K562 (cell line): Measurements from ENCODE around the gene ENSA. TPM values are rescaled to one million over a fixed set of nuclear protein-coding genes. Genes with fewer than 3 reads are reported as not detected.
A peak's percentile ranks its signal among the peaks of the same experiment; 100 is the strongest.

ENCODE experiments used
- CHD1 ChIP-seq: fragments of 200-600 bp; sonication (generic); IDR thresholded peaks from one replicate; pipeline ENCODE4 v1.6.1; 2012; ENCODE audit warnings: mild to moderate bottlenecking, moderate library complexity, low read length, inconsistent platforms
- E4F1 ChIP-seq: fragments of 250-450 bp; sonication (Bioruptor Pico); IDR thresholded peaks from 2 replicates; pipeline ENCODE4 v1.5.0; 2021; ENCODE audit warnings: mild to moderate bottlenecking, borderline replicate concordance
- ETS2 ChIP-seq: IDR thresholded peaks from 2 replicates; pipeline ENCODE4 v1.6.1; 2016; ENCODE audit warnings: borderline replicate concordance, missing genetic modification characterization, mild to moderate bottlenecking, moderate library complexity, missing compliant biosample characterization; ENCODE audit not compliant: poor library complexity, severe bottlenecking
- HDAC8 ChIP-seq: fragments of 450-650 bp; IDR thresholded peaks from 2 replicates; pipeline ENCODE4 v1.6.1; 2016; ENCODE audit warnings: mild to moderate bottlenecking, missing genetic modification characterization, moderate library complexity, missing compliant biosample characterization
- KLF1 ChIP-seq: fragments of 450-650 bp; IDR thresholded peaks from 2 replicates; pipeline ENCODE4 v1.6.1; 2016; ENCODE audit warnings: missing genetic modification characterization, missing compliant biosample characterization
- MAFF ChIP-seq: IDR thresholded peaks from 2 replicates; pipeline ENCODE4 v1.6.1; 2012; ENCODE audit warnings: low read length, improper control_type of control experiment
- MTA3 ChIP-seq: fragments of 450-650 bp; formaldehyde crosslinking; IDR thresholded peaks from 2 replicates; pipeline ENCODE4 v1.6.1; 2017; ENCODE audit warnings: mild to moderate bottlenecking, borderline replicate concordance
- NR3C1 ChIP-seq: sonication (generic); formaldehyde crosslinking; IDR thresholded peaks from 2 replicates; pipeline ENCODE4 v1.8.1; 2022; ENCODE audit warnings: missing genetic modification reagents
- RNF2 ChIP-seq: sonication (generic); IDR thresholded peaks from 2 replicates; pipeline ENCODE4 v1.6.1; 2016
- XRCC5 ChIP-seq: fragments of 200-400 bp; formaldehyde crosslinking; IDR thresholded peaks from 2 replicates; pipeline ENCODE4 v1.6.1; 2017; ENCODE audit warnings: low read depth, mild to moderate bottlenecking, low read length
- ZMIZ1 ChIP-seq, 2 experiments: fragments of 150-350 bp in 1 of 2; IDR thresholded peaks; 2 replicates each; pipeline ENCODE4 v1.6.1; 2012 to 2016; ENCODE audit warnings: low read depth in 2 of 2, low read length in 2 of 2, mild to moderate bottlenecking in 1 of 2, moderate library complexity in 1 of 2
- ZNF134 ChIP-seq: fragments of 250-450 bp; sonication (Bioruptor Pico); conservative IDR thresholded peaks from 2 replicates; pipeline ENCODE4 v1.4.0; 2020
- ZNF316 ChIP-seq: fragments of 450-650 bp; IDR thresholded peaks from 2 replicates; pipeline ENCODE4 v1.6.1; 2016
- ZNF431 ChIP-seq: sonication (generic); formaldehyde crosslinking; IDR thresholded peaks from 2 replicates; pipeline ENCODE4 v1.8.0; 2022; ENCODE audit warnings: mild to moderate bottlenecking, missing genetic modification reagents
- ZNF764 ChIP-seq: fragments of 250-450 bp; sonication (Bioruptor Pico); IDR thresholded peaks from 2 replicates; pipeline ENCODE4 v1.4.0; 2020; ENCODE audit warnings: low read depth, mild to moderate bottlenecking, moderate library complexity
- ZSCAN29 ChIP-seq: fragments of 450-650 bp; IDR thresholded peaks from 2 replicates; pipeline ENCODE4 v1.6.1; 2017
- polyA plus RNA-seq, 8 experiments: library from polyadenylated mRNA; depleted of rRNA in 4 of 8; stranded (reverse) in 5 of 8; unstranded in 3 of 8; fragments of >200 nt; fragmentation: Nextera tagmentation in 2 of 8; fragmentation: Illumina TruSeq in 1 of 8; extraction: Ambion mirVana in 2 of 8; extraction: Trizol in 1 of 8; gene quantifications; 2 replicates each; pipeline versions ENCODE4 v1.2.1 to v1.2.3, GENCODE V29; 2011 to 2014; ENCODE audit warnings: inconsistent platforms in 1 of 8, missing spikeins in 1 of 8
- total RNA-seq, 7 experiments: library from RNA; depleted of rRNA in 6 of 7; stranded (reverse); fragments of >200 nt in 6 of 7; fragmentation: Illumina TruSeq in 2 of 7; extraction: Trizol in 2 of 7; gene quantifications; 2 replicates each; pipeline versions ENCODE4 v1.2.1 to v1.2.3, GENCODE V29; 2011 to 2021; ENCODE audit warnings: low replicate concordance in 1 of 7
- TF ChIP-seq, protein P1 (sequence below), 2 experiments: fragments of 450-650 bp; IDR thresholded peaks; 2 replicates each; pipeline ENCODE4 v1.6.1; 2018; ENCODE audit warnings: mild to moderate bottlenecking in 2 of 2, low read depth in 1 of 2; ENCODE audit not compliant: partially characterized antibody in 2 of 2
- TF ChIP-seq, protein P2 (sequence below): fragments of 450-650 bp; IDR thresholded peaks from 2 replicates; pipeline ENCODE4 v1.6.1; 2016; ENCODE audit warnings: mild to moderate bottlenecking

Gene ENSA
- total and polyA plus RNA-seq, 9 of the 15 experiments (the other 6 are each of a cell fraction or from before 2014, with no cell fraction given): 68.1 to 605 (median 188) TPM

DNA sequence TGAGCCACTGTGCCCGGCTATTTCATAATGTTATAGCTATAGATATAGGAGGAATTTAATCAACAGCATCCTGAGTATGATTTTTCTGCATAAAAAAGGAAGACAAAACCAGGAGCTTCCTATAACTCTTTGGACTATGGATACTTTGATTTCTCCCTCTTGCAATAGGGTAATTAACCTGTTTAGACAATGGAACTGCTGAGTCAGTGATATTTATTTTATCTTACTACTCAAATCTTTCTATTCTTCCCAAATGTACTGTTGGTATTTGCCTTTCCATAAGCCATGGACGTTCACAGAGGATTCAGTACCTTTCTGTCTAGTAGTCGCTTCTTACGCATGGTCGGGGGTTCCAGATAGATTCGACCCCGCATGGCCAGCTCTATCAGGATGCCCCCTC lies 33.9 kb upstream of the ENSA start (continued):
- TF ChIP-seq E4F1 (CRISPR knock-in tag) (no peak), ZNF316 (peak; percentile 94), ZSCAN29 (no peak), HDAC8 (tag) (no peak), MTA3 (no peak), RNF2 (no peak), NR3C1 (CRISPR knock-in tag) (no peak), ZMIZ1 (IDR thresholded peaks at IDR 0.05; ENCODE audit: low read depth in 2 of 2, low read length in 2 of 2) (no peak), KLF1 (no peak), CHD1 (no peak), MAFF (peak; percentile 92), ZNF764 (CRISPR knock-in tag) (no peak), ZNF431 (no peak), ETS2 (no peak), ZNF134 (CRISPR knock-in tag) (no peak), XRCC5 (no peak)
- TF ChIP-seq, protein P1, sequence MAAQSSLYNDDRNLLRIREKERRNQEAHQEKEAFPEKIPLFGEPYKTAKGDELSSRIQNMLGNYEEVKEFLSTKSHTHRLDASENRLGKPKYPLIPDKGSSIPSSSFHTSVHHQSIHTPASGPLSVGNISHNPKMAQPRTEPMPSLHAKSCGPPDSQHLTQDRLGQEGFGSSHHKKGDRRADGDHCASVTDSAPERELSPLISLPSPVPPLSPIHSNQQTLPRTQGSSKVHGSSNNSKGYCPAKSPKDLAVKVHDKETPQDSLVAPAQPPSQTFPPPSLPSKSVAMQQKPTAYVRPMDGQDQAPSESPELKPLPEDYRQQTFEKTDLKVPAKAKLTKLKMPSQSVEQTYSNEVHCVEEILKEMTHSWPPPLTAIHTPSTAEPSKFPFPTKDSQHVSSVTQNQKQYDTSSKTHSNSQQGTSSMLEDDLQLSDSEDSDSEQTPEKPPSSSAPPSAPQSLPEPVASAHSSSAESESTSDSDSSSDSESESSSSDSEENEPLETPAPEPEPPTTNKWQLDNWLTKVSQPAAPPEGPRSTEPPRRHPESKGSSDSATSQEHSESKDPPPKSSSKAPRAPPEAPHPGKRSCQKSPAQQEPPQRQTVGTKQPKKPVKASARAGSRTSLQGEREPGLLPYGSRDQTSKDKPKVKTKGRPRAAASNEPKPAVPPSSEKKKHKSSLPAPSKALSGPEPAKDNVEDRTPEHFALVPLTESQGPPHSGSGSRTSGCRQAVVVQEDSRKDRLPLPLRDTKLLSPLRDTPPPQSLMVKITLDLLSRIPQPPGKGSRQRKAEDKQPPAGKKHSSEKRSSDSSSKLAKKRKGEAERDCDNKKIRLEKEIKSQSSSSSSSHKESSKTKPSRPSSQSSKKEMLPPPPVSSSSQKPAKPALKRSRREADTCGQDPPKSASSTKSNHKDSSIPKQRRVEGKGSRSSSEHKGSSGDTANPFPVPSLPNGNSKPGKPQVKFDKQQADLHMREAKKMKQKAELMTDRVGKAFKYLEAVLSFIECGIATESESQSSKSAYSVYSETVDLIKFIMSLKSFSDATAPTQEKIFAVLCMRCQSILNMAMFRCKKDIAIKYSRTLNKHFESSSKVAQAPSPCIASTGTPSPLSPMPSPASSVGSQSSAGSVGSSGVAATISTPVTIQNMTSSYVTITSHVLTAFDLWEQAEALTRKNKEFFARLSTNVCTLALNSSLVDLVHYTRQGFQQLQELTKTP (IDR thresholded peaks at IDR 0.05; ENCODE audit: low read depth in 1 of 2, partially characterized antibody in 2 of 2): no peak
- TF ChIP-seq, protein P2, sequence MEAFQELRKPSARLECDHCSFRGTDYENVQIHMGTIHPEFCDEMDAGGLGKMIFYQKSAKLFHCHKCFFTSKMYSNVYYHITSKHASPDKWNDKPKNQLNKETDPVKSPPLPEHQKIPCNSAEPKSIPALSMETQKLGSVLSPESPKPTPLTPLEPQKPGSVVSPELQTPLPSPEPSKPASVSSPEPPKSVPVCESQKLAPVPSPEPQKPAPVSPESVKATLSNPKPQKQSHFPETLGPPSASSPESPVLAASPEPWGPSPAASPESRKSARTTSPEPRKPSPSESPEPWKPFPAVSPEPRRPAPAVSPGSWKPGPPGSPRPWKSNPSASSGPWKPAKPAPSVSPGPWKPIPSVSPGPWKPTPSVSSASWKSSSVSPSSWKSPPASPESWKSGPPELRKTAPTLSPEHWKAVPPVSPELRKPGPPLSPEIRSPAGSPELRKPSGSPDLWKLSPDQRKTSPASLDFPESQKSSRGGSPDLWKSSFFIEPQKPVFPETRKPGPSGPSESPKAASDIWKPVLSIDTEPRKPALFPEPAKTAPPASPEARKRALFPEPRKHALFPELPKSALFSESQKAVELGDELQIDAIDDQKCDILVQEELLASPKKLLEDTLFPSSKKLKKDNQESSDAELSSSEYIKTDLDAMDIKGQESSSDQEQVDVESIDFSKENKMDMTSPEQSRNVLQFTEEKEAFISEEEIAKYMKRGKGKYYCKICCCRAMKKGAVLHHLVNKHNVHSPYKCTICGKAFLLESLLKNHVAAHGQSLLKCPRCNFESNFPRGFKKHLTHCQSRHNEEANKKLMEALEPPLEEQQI: no peak
